Fibroblast of skin of left quadriceps (primary cell): ENCODE measurements around the gene TMEM132E.
A peak's percentile ranks its signal among the peaks of the same experiment; 100 is the strongest.
"Not testable (repeated sequence)": the region's sequence is repeated elsewhere in the genome, so short reads cannot be mapped to it uniquely, and the experiment has no call there.

Experiments used
- DNase-seq, 2 experiments: peaks; one replicate each; pipeline ENCODE4 v3.0.0-alpha.2; 2013; ENCODE audit warnings: low read depth in 2 of 2

Gene TMEM132E, protein sequence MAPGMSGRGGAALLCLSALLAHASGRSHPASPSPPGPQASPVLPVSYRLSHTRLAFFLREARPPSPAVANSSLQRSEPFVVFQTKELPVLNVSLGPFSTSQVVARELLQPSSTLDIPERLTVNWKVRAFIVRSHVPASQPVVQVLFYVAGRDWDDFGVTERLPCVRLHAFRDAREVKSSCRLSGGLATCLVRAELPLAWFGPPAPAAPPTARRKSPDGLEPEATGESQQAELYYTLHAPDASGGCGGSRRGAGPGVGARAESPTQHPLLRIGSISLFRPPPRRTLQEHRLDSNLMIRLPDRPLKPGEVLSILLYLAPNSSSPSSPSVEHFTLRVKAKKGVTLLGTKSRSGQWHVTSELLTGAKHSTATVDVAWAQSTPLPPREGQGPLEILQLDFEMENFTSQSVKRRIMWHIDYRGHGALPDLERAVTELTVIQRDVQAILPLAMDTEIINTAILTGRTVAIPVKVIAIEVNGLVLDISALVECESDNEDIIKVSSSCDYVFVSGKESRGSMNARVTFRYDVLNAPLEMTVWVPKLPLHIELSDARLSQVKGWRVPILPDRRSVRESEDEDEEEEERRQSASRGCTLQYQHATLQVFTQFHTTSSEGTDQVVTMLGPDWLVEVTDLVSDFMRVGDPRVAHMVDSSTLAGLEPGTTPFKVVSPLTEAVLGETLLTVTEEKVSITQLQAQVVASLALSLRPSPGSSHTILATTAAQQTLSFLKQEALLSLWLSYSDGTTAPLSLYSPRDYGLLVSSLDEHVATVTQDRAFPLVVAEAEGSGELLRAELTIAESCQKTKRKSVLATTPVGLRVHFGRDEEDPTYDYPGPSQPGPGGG (N-terminal part only)

DNA sequence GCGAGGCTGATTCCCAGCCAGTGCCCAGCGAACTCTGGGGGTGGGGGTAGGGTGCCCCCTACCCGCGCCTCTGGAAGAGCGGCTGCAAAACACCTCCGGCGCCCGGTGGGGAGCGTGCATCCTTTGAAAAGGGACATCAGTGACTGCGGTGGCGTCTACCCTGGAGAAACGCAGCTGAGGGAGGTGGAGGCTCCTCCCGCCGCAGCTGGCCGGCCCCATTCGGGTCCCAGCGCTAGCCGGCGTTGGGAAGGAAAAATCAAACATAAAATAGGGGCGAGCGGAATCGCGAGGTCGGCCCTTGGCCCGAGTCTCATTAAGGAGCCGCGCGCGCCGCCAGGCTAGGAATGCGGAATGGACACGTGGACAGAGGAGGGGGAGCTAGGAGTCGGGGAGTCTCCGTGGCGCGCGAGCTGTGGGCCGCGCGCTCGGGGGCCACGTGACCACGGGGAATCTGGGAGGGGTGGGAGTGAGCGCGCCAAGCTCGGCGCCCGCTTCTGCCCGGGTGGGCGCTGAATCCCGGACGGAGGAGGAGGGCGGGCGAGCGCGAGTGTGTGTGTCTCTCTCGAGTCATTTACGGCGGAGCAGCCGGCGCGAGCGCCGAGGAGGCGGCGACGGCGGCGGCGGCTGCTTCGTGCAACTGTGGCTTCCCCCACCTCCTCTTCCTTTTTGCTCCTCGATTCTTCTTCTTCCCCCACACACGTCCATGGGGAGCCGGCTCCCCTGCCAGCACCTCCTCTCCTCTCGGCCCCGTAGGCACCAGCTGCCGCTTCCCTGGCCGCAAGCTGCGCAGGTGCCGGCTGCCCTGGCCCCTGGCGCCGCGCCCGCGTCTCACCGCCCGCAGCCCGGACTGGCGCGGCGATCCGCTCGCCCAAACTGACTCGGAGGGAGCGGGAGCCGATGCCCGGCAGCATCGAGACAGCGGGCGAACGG is at the start of gene TMEM132E:
TMEM132E (plus strand) TSS at position 566 of the 930 bp plus-strand sequence. CDS start 1,495 bp downstream, outside the sequence.
- no peak for DNase-seq

DNA sequence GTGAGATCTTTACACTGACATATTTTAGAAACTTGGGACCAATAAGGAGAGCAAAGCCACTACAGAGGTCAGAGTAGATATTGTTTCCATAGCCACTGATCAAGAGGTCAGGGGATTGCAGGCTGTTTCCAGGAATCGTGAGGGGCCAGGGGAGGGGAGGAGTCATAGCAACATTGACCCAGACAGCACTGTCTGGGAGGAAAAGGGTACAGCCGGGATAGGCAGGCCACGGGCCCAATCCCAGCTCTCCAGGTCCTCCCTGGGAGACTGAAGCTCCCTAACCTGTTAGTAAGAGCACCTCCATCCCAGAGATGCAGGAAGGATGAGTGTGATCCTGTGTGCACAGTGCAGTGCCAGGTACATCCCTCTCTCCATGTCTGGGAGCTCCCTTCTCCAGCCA is 48.5 kb upstream of the TMEM132E start:
- no peak for DNase-seq

DNA sequence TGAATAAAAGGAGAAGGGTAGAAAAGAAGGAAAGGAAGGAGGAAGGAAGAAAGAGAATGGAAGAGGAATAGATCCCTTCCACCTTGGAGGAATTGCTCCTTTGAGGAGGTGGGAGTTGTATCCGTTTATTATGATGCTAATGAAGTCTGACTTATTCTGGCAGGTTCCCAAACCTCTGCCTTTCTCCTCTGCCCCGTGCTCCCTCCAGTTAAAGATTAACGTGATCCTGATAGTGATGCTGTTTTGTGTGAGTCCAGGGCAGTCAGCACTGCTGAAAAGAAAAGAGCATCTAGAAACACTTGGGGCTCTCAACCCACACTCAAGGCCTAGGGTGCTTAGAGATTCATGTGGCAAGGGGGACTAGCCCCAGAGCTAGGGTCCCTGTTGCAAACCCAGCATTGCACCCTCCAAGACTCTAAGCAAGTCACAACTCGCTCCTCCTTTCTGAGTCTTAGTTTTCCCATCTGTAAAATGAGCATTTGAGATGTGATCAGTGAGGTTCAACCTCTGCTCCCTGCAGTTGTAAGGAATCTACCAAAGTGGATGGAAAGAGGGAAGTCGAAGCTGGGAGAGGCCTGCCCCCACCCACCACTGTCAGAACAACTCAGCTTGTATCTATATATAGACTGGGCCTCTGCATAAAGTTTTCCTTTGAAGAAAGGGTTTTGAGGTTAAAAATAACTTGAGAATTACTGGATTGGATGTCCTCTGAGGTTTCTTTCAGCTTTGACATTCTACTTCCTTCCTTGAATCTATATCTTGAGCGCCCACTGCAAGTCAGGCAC is 46.9 kb upstream of the TMEM132E start:
- DNase-seq = no peak

DNA sequence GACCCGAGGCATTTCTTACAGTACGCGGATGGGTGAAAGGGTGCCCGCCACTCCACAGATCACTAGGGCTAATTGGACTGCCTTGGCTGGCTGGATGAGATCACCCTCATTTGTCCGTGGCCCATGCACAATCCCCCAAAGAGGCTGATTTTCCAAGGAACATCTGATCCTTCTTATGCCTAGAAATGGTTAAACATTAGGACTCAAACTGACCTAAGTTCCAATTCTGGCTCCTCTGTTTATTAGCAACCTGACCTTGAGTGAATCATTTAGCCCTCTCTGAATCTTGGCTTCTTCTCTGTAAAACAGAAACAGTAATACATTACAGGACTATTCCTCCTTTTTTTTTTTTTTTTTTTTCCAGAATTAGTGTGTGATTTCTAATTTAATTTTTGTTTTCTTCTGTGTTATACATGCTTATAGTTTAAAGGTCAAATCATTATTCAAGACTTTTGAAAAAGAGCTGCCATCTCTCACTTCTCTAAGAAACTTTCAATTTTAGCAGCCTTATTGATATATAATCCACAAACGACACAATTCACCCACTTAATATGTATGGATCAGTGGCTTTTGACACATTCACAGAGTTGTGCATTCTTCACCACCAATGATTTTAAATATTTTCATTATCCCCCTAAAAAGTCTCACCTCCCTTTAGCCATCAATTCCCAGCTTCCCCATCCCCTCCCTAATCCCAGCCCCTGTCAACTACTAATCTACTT is 45.4 kb upstream of the TMEM132E start:
- no peak for DNase-seq

DNA sequence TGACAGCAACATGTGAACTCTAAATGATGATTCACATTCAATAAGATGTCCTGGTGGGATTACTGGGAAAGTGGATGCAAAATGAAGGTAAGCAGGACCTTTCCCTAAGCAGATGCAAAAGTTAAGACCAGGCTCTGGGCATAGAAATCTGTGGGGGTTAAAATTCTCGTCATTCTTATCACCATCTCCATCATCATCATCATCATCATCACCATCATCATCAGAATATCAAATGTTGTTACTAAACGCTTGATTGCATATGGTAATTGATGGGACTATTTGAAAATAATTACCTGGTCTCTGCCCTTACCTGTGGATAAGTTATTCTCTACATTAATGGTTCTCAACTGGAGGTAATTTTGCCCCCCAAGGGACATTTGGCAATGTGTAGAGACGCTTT is 41.9 kb upstream of the TMEM132E start:
- DNase-seq = no peak

DNA sequence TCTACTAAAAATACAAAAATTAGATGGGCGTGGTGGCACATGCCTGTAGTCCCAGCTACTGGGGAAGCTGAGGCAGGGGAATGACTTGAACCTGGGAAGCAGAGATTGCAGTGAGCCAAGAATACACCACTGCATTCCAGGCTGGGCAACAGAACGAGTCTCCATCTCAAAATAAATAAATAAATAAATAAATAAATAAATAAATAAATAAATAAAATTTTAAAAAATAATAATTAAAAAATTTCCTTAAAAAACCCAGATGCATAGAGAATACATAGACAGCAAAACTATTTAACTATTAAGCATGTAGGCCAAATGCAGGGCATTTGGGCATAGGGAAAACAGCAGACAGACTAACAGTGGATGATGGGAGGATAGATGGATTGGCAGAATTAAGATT is 40.8 kb upstream of the TMEM132E start:
- not testable (repeated sequence) for DNase-seq

DNA sequence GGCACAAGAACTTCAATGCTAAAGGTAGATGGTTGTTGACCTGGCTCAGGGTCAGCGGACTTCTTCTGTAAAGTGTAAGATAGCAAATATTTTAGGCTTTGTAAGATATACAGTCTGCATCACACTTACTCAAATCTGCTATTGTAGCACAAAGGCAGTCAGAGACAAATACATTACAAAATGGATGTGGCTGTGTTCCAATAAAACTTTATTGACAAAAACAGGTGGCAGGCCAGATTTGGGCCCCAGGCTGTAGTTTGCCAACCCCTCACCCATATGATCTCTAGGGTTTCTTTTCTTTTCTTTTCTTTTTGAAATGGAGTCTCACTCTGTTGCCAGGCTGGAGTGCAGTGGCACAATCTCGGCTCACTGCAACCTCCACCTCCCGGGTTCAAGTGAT is 39.5 kb upstream of the TMEM132E start:
- DNase-seq = no peak

DNA sequence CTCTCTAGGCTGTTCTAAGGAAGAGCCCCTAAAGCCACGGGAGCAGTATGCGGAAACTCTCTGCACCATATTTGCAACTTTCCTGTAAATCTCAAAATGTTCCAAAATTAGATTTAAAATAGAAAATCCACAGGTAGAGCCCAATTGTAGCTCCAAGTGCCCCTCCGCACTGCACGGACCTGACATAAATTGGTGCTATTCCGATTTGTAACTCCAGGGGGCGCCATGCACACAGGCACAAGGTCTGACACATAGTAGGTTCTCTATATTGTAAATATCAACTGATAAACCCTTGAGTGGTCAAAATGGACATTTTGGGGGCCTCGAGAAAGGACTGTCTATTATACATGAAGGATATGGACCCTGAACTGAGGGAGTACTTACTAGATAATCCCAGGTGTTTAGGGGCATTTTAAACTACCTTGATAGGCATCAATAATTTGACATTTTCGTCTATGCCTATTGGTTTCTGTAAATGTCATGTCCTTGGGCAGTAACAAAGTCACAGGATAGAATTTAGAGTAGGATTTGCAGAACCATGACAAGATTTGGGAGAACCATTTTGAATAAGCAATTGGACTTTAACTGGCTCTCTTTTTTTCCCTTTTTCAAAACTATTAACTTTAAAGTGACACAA is 36.6 kb upstream of the TMEM132E start:
- DNase-seq = no peak

DNA sequence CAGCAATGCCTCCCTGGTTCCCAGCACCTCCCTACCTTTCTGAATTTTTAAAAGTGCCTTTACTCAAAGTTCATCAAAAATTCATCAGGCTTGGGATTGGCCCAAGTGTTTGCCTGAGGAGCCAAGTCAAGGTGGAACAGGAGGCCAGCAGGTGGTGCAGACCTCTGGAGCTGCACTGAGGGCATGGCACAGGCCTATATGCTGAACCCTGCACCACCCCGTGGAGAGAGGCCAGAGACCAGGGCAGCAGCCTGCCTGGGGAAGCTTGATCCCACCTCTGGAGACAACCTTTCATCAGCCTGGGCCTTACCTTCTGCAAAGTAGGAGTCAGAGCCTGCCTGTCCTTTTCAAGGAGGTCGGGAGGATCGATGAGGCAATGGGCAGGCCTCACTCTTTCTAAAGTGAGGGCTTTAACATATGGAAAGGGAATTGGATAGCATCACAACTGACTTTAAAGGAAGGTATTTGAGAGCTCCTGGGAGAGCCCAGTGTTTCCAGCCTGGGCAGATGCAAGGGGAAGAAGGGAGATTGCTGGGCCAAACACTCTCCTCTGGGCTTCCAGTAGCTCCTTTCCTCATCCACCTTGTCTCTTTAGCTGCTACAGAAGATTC is 31.8 kb upstream of the TMEM132E start:
- DNase-seq = no peak

DNA sequence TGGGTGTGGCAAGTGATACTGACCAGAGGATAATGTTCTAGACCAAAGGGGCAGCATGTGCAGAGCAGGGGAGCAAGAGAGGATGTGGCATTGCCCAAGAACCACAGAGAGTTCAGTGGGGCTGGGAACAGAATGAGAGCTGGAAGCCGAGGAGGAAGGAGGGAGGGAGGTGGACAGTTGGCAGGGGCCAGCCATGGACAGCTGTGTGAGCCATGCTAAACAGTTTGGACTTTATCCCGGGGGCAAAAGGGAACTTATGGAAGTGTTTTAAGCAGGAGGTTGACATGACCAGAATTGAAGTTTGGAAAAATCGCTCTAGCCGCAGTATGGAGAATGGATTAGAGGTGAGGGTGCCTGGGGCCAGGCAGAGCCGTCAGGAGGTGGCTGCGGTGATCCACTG is 29.4 kb upstream of the TMEM132E start:
- no peak for DNase-seq

DNA sequence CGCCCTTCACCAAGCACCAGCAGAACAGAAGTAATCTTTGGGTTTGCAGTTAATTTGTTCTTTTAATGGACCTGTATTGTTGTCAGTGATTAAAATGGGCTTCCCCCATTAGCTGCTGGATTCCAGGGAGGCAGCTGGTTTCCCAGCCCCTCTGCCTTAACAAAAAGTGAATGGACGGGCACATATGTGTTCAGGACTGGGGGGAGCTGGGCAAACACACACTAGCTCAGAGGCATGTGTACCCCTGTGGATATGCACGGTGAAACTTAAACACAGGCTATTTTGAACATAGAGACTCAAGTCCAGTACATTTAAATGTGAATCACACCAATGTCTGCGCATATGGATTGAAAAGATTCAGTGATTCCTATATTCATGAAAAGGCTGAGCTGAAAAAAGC is 25.5 kb upstream of the TMEM132E start:
- DNase-seq = no peak

DNA sequence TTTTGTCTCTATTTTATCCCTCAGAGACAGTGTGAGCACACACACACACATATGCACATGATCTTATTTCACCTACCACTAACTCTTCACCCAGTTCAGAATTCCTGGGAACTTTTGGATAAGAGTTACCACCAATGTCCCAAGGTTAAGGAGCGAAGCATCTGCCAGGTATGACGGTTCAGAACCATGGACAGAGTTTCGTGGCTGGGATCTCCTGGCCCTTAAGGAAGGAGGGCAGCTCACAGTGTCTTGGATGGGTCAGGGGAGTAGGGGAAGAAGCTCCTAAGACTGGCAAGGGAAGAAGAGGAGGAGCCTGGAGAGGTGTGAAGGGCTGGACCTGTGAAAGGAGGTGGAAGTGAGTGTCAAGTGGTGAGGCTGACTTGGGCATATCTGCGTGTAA is 23.0 kb upstream of the TMEM132E start:
- peak in 1 of 2 experiments; percentile 1 for DNase-seq

DNA sequence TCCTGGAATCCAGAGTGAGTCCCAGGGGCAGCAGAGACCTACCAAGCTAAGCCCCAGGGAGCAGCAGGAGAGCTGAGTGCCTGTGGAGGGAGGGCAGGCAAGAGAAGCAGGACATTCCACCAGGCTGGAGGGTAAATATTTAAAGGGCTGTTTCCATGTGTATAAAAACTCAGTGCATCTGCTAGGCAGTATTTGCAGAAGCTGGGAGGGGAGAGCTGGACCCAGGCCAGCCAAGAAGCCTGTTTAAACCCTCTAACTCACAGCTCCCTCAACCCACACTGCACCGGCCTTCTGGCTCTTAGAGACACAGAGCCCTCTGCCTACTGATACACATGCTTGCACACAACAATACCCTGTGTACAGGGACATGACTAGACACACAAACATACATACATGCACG is 22.5 kb upstream of the TMEM132E start:
- DNase-seq = no peak

DNA sequence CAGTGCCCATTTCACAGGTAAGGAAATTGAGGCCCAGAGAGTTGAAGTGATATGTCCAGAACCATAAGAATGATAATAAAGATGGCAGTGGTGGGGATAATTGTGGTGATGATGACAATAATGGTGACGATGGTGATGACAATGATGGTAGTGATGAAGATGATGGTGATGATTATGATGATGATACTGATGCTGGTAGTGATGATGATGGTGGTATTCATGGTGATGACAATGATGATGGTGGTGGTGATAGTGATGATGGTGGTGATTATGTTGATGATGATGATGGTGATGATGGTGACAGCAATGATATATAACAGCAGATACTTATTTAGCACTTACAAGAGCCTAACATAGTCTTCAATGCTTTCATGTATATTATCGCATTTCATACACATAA is 18.1 kb upstream of the TMEM132E start:
- no peak for DNase-seq

DNA sequence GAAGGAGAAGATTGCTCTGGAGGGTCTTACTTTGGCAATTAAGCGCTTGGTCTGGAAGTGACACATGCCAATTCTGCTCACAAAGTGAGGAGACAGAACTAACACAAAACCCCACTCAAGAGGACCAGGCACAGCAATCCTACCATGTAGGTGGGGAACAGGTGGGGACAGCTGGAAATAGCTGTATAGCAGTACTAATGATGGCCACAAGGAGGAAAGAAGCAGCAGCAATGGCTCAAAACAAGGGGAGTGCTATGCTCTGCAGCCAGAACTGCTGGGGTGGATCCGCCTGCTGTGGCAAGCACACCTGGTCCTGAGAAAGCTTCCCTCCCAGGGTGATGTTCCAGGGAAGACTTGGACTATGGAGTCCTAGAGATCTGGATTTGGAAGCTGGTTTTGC is 17.0 kb upstream of the TMEM132E start:
- DNase-seq = no peak

DNA sequence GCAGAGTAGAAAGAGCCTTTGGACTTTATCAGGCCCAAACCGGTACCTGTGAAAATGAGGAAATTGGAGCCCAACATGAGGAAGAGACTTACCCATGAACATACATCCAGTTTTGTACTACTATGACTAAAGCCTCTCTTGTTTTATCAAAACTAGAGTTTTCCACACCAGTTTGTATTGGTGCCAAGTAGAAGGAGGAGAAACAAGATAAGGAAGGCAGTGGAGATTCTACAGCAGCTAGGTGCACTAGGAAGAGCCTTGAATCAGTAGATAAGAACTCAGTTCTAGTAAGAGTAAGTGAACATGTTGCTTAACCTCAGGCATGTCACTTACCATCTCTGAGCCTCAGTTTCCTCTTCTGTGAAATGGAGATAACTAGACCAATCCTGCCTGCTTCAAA is 13.7 kb upstream of the TMEM132E start:
- DNase-seq = no peak

DNA sequence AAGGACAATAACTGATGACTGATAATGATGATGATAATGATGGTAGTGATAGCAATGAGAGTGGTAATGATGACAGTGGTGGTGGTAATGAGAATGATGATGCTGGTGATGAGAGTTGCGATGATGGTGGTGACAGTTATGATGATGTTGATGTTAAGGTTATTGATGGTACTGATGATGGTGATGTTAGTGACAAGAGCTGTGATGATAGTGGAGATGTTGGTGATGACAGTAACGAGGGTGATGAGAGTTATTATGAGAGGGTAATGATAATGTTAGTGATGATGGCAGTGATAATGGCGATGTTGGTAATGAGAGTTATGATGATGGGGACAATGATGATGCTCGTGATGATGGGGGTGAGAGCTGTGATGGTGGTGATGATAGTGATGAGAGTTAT is 13.2 kb upstream of the TMEM132E start:
- DNase-seq = no peak

DNA sequence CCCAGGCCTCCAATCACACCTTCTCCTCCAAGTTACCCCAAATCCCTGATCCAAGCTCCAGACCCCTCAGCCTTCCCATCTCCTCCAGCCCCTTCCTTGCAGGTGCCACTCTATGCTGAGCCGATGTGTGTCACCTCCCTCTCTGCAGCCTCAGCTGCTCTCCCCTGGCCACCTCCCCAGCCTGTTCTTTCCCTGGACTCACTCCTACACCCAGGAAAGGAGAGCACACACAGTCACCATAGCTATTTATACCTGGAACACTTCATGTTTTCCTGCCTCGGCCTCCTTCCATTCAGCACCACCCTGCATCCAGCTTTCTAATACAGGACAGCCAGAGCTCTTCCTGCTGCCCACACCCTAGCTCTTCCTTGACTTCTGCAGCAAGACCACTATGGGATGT is 12.5 kb upstream of the TMEM132E start:
- DNase-seq = no peak

DNA sequence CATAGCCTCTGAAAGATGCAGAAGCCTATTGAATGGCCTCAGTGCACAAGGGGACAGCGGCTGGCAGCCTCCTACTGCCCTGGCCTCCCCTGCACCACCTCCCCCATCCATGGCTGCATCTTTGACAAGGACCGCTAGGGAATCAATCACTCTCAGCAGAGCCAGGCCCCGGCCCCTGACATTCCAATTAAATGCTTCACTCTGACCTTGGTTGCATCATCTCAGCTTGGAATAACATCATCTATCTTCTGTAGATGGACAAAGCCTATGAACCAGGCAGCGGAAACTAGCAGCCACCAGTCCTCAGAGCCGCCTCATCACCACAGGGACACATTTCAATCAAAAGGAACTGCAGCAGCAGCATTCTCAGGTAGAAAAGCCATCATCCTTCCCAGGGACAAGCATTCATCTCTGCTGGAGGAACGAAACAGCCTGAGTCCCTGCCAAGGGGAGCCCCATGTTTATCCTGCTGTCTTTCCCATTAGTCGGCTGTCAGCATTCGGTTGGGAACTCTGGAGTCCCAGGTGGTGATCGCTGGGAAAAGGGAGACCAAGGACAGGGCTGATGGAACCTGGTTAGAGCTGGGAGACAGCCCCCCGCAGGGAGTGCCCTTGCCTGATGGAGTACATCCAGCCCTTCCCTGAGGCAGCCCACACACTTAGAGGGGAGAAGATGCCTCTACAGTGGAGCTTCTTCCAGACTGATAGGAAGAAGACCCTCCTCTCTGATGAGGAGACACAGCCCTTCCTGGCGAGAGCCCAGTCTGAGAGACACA is 11.5 kb upstream of the TMEM132E start:
- no peak for DNase-seq
